Activated CD4-positive, alpha-beta T cell treated with anti-CD3 and anti-CD28 coated beads, Interleukin-2, amount 10 ng/mL, durations not matched to agents 24 days and 14 days (primary cell): ENCODE measurements around the gene HERC5. TPM values are rescaled to one million over a fixed set of nuclear protein-coding genes. Genes with fewer than 3 reads are reported as not detected.
A peak's percentile ranks its signal among the peaks of the same experiment; 100 is the strongest.
"Not testable (repeated sequence)": the region's sequence is repeated elsewhere in the genome, so short reads cannot be mapped to it uniquely, and the experiment has no call there.

Experiments used
- DNase-seq: peaks from one replicate; pipeline ENCODE4 v3.0.0; 2022
- H3K27ac Mint-ChIP-seq: one replicate; pipeline ENCODE4 v1.8.0; 2022; ENCODE audit warnings: mild to moderate bottlenecking, mixed read lengths
- H3K27me3 Mint-ChIP-seq: one replicate; pipeline ENCODE4 v1.8.0; 2022; ENCODE audit warnings: mixed read lengths
- H3K36me3 Mint-ChIP-seq: one replicate; pipeline ENCODE4 v1.8.0; 2022; ENCODE audit warnings: low read depth, mild to moderate bottlenecking, mixed read lengths
- H3K4me1 Mint-ChIP-seq: one replicate; pipeline ENCODE4 v1.8.0; 2021; ENCODE audit warnings: mixed read lengths
- H3K4me3 Mint-ChIP-seq: one replicate; pipeline ENCODE4 v1.8.0; 2022; ENCODE audit warnings: mild to moderate bottlenecking, moderate library complexity, mixed read lengths
- H3K9me3 Mint-ChIP-seq: one replicate; pipeline ENCODE4 v1.8.0; 2021; ENCODE audit warnings: mixed read lengths
- intact Hi-C: fragments of 100-400 bp; cut with micrococcal nuclease; formaldehyde crosslinking; loops from one replicate; pipeline ENCODE4 v1.15.1; 2023
- total RNA-seq: library from RNA; stranded (reverse); gene quantifications from 2 replicates; pipeline ENCODE4 v1.2.3, GENCODE V29; 2022

The HERC5 gene
- total RNA-seq, 1 donor from 2014 or later = 18.1 TPM

DNA sequence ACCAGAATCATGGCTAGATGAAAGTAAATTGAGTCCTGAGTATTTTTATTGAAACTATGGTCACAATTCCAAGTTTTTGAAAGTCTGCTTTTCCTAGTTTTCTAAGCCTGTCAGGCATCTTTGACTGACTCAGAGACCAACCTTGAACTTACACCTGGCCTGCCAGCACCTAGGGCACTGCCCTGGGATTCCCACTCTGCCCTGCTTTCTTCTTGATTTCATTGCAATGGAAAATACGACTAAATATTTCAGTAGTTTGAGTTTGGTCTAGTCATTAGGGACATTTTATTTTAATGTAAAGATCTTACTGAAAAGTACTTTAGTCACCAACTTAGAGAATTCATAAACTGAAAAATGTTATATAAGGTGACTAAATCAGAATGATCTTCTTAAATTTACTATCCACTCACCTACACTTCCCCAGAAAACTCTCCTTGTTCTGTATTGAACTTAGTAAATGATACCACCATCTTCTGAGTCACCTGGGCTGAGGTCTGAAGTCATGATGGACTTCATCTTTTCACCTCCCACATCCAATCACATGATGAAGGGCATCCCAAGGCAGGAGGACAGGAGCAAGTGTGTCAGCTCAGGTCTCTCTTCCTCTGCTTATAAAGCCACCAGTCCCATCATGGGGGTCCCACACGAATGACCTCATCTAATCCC is 78.3 kb downstream of the HERC5 start:
- no peak for DNase-seq
- intact Hi-C loops = loop anchor here (1.0 to 5.0 kb wide), 2 partner anchors 9 to 137 kb away; no protein-coding TSS in a partner anchor
- no peak overlapping the region for H3K4me3 Mint-ChIP-seq

DNA sequence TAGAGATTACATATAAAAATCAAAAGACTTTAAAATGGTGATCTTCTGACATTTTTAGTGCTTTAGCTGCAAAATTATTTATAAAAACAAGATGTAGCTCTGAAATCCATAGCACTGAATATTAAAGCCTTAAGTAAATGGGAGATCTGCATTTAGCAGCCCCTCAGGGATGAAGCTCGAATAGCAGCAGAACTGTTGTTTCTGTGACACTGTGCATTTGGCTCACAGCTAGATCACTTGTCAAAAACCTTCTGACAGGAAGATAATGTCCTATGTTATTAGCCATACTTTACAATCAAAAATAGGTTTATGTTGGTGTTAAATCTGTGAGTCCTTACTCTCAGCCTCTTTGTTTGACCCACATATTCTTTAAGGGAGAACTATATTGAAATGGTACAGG is 80.8 kb downstream of the HERC5 start:
- no peak overlapping the region for H3K4me3 Mint-ChIP-seq
- no peaks in the 10 kb centered on the region for H3K36me3 Mint-ChIP-seq
- no peak for DNase-seq
- no peak overlapping the region for H3K27ac Mint-ChIP-seq
- peaks cover 11% of the 10 kb centered on the region for H3K4me1 Mint-ChIP-seq
- no peaks in the 10 kb centered on the region for H3K9me3 Mint-ChIP-seq
- H3K27me3 Mint-ChIP-seq = peaks cover 14% of the 10 kb centered on the region
- intact Hi-C loops = loop anchor here (2.0 to 5.0 kb wide), 3 partner anchors 135 to 487 kb away; no protein-coding TSS in a partner anchor

More for the DNA sequence above, 78.3 kb downstream of the HERC5 start:
- H3K9me3 Mint-ChIP-seq = no peaks in the 10 kb centered on the region
- no peaks in the 10 kb centered on the region for H3K36me3 Mint-ChIP-seq
- H3K27ac Mint-ChIP-seq = peak overlapping the region; percentile 6
- peaks cover 6% of the 10 kb centered on the region for H3K27me3 Mint-ChIP-seq
- H3K4me1 Mint-ChIP-seq = peaks cover 11% of the 10 kb centered on the region

DNA sequence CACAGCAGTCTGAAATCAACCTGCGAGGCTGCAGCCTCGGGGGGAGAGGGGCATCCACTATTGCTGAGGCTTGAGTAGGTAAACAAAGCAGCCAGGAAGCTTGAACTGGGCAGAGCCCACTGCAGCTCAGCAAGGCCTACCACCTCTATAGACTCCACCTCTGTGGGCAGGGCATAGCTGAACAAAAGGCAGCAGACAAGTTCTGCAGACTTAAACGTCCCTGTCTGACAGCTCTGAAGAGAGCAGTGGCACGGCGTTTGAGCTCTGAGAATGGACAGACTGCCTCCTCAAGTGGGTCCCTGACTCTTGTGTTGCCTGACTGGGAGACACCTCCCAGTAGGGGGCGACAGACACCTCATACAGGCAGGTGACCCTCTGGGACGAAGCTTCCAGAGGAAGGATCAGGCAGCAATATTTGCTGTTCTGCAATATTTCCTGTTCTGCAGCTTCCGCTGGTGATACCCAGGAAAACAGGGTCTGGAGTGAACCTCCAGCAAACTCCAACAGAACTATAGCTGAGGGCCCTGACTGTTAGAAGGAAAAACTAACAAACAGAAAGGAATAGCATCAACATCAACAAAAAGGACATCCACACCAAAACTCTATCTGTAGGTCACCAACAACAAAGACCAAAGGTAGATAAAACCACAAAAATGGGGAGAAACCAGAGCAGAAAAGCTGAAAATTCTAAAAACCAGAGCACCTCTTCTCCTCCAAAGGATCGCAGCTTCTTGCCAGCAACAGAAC is 82.6 kb downstream of the HERC5 start:
- H3K4me1 Mint-ChIP-seq, H3K4me3 Mint-ChIP-seq, H3K27ac Mint-ChIP-seq, H3K9me3 Mint-ChIP-seq, H3K36me3 Mint-ChIP-seq: not testable (repeated sequence)
- H3K27me3 Mint-ChIP-seq = peaks cover 23% of the 10 kb centered on the region
- peak; percentile 91 for DNase-seq
- intact Hi-C loops = loop anchor here (1.0 to 5.0 kb wide), 4 partner anchors 120 to 485 kb away; no protein-coding TSS in a partner anchor

DNA sequence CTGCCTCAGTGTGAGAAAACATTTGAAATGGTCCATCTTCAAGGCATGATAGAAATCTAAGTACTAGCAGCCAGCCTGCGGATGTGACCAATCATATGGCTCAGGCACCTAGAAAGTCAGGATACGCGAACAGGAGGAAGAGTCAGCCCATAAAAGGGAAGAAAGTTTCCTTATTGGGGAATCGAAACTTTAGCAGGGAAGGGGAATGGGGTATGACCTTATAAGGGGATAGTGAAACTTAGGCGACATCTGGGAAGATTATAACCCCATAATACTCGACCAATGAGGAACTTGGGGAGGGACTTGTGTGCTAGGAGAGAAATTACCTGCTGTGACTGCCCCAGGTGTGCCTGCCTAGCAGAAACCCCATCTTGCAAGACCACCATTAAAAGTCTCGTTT is 92.9 kb downstream of the HERC5 start:
- no peaks in the 10 kb centered on the region for H3K9me3 Mint-ChIP-seq
- H3K27ac Mint-ChIP-seq = no peak overlapping the region
- no peaks in the 10 kb centered on the region for H3K4me1 Mint-ChIP-seq
- no peak for DNase-seq
- intact Hi-C loops = no loop called here
- peaks cover 2% of the 10 kb centered on the region for H3K27me3 Mint-ChIP-seq
- no peaks in the 10 kb centered on the region for H3K36me3 Mint-ChIP-seq
- H3K4me3 Mint-ChIP-seq = no peak overlapping the region

Other genes with a start within 250 kb of the HERC5 start
- gene PPM1K, start 172.6 kb upstream of the HERC5 start, total RNA-seq = 38.8 and 43.8 TPM in 2 replicates
- gene HERC6, start 78.3 kb upstream of the HERC5 start, total RNA-seq = 5.3 and 6.4 TPM in 2 replicates
- 54.6 and 57.0 TPM in 2 replicates for gene PYURF, start 66.7 kb downstream of the HERC5 start, total RNA-seq
- gene HERC3, start 135.4 kb downstream of the HERC5 start, total RNA-seq = 18.8 and 18.9 TPM in 2 replicates
- 4.9 TPM in 2 replicates for gene NAP1L5, start 240.7 kb downstream of the HERC5 start, total RNA-seq